Measurements from ENCODE around the gene SLC22A5. TPM values are rescaled to one million over a fixed set of nuclear protein-coding genes. Genes with fewer than 3 reads are reported as not detected.

SLC22A5 gene
- total RNA-seq, 2 donors from 2014 or later = 26.0 to 38.6 TPM

- Histone ChIP-seq H3K9me3 (no peaks in the 10 kb centered on the region), H3K27ac (no peak overlapping the region), H3K4me1 (peaks cover 2% of the 10 kb centered on the region), H3K36me3 (no peaks in the 10 kb centered on the region), H3K9ac (ENCODE audit: low read depth in 2 of 2, low read length in 2 of 2) (no peak overlapping the region), H3K4me3 (no peak overlapping the region), H3K27me3 (no peaks in the 10 kb centered on the region)
- no peak for TF ChIP-seq CTCF (IDR thresholded peaks at IDR 0.05)
- intact Hi-C loops (cut with DNase I) = no loop called here
- DNase-seq = no peak
Observed at GRCh38 chr5:132391870-132392269, 22.4 kb downstream of the SLC22A5 start.

DNA sequence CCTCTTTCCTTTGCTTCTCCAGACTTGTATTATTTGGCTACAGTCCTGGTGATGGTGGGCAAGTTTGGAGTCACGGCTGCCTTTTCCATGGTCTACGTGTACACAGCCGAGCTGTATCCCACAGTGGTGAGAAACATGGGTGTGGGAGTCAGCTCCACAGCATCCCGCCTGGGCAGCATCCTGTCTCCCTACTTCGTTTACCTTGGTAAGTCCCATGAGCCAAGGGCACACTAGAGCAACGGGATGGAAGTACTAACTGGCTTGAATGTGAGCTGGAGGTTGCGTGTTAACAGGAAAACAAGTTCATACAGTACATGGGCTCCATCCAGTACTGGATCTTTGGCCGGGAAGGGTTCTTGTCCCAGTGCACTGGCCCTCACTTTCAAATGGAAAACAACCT lies 22.9 kb downstream of the SLC22A5 start:
- no peaks in the 10 kb centered on the region for H3K27me3 ChIP-seq
- no peaks in the 10 kb centered on the region for H3K9me3 ChIP-seq
- H3K4me3 ChIP-seq = no peak overlapping the region
- H3K9ac ChIP-seq (ENCODE audit: low read depth in 2 of 2, low read length in 2 of 2) = no peak overlapping the region
- H3K27ac ChIP-seq = no peak overlapping the region
- no peaks in the 10 kb centered on the region for H3K36me3 ChIP-seq
- no peak for DNase-seq
- intact Hi-C loops (cut with DNase I) = no loop called here
- TF ChIP-seq CTCF (IDR thresholded peaks at IDR 0.05) = no peak
- no peaks in the 10 kb centered on the region for H3K4me1 ChIP-seq

GRCh38 chr5:132392978-132393825 lies 23.7 kb downstream of the SLC22A5 start:
- Histone ChIP-seq H3K27me3 (no peaks in the 10 kb centered on the region), H3K4me1 (no peaks in the 10 kb centered on the region), H3K9me3 (no peaks in the 10 kb centered on the region), H3K4me3 (no peak overlapping the region), H3K9ac (ENCODE audit: low read depth in 2 of 2, low read length in 2 of 2) (no peak overlapping the region), H3K27ac (no peak overlapping the region), H3K36me3 (no peaks in the 10 kb centered on the region)
- intact Hi-C loops (cut with DNase I) = no loop called here
- DNase-seq = no peak
- TF ChIP-seq CTCF (IDR thresholded peaks at IDR 0.05) = no peak

- intact Hi-C loops (cut with DNase I) = no loop called here
- Histone ChIP-seq H3K27ac (no peak overlapping the region), H3K27me3 (no peaks in the 10 kb centered on the region), H3K36me3 (no peaks in the 10 kb centered on the region), H3K4me3 (no peak overlapping the region), H3K9me3 (no peaks in the 10 kb centered on the region), H3K4me1 (no peaks in the 10 kb centered on the region), H3K9ac (ENCODE audit: low read depth in 2 of 2, low read length in 2 of 2) (no peak overlapping the region)
- TF ChIP-seq CTCF (IDR thresholded peaks at IDR 0.05) = no peak
- no peak for DNase-seq
Observed at GRCh38 chr5:132394667-132395259, 25.3 kb downstream of the SLC22A5 start.

GRCh38 chr5:132396589-132397031 lies 27.1 kb downstream of the SLC22A5 start:
- intact Hi-C loops (cut with DNase I) = no loop called here
- H3K27me3 ChIP-seq = no peaks in the 10 kb centered on the region
- no peaks in the 10 kb centered on the region for H3K36me3 ChIP-seq
- no peak overlapping the region for H3K27ac ChIP-seq
- no peak for TF ChIP-seq CTCF (IDR thresholded peaks at IDR 0.05)
- no peaks in the 10 kb centered on the region for H3K4me1 ChIP-seq
- H3K9ac ChIP-seq (ENCODE audit: low read depth in 2 of 2, low read length in 2 of 2) = no peak overlapping the region
- no peak overlapping the region for H3K4me3 ChIP-seq
- H3K9me3 ChIP-seq = no peaks in the 10 kb centered on the region
- no peak for DNase-seq
